Loucy (cell line): ENCODE measurements around the gene PPIC.

Experiments used
- EZH2phosphoT487 ChIP-seq: fragments of 200-600 bp; IDR thresholded peaks from 2 replicates; pipeline ENCODE4 v1.6.1; 2018; ENCODE audit warnings: antibody characterized with exemption, mild to moderate bottlenecking, moderate library complexity, borderline replicate concordance
- TF ChIP-seq, protein P1 (sequence below): fragments of 200-600 bp; sonication (generic); conservative IDR thresholded peaks from 2 replicates; pipeline ENCODE4 v1.5.1; 2014; ENCODE audit warnings: mild to moderate bottlenecking, antibody characterized with exemption, low read length

GRCh38 chr5:123046222-123046621 lies 9.7 kb upstream of the PPIC start:
- TF ChIP-seq, protein P1, sequence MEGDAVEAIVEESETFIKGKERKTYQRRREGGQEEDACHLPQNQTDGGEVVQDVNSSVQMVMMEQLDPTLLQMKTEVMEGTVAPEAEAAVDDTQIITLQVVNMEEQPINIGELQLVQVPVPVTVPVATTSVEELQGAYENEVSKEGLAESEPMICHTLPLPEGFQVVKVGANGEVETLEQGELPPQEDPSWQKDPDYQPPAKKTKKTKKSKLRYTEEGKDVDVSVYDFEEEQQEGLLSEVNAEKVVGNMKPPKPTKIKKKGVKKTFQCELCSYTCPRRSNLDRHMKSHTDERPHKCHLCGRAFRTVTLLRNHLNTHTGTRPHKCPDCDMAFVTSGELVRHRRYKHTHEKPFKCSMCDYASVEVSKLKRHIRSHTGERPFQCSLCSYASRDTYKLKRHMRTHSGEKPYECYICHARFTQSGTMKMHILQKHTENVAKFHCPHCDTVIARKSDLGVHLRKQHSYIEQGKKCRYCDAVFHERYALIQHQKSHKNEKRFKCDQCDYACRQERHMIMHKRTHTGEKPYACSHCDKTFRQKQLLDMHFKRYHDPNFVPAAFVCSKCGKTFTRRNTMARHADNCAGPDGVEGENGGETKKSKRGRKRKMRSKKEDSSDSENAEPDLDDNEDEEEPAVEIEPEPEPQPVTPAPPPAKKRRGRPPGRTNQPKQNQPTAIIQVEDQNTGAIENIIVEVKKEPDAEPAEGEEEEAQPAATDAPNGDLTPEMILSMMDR: no peak
- TF ChIP-seq EZH2phosphoT487: no peak
